ENCODE results near the gene PLXDC1.
"Not testable (repeated sequence)": the region's sequence is repeated elsewhere in the genome, so short reads cannot be mapped to it uniquely, and the experiment has no call there.

The PLXDC1 gene

DNA sequence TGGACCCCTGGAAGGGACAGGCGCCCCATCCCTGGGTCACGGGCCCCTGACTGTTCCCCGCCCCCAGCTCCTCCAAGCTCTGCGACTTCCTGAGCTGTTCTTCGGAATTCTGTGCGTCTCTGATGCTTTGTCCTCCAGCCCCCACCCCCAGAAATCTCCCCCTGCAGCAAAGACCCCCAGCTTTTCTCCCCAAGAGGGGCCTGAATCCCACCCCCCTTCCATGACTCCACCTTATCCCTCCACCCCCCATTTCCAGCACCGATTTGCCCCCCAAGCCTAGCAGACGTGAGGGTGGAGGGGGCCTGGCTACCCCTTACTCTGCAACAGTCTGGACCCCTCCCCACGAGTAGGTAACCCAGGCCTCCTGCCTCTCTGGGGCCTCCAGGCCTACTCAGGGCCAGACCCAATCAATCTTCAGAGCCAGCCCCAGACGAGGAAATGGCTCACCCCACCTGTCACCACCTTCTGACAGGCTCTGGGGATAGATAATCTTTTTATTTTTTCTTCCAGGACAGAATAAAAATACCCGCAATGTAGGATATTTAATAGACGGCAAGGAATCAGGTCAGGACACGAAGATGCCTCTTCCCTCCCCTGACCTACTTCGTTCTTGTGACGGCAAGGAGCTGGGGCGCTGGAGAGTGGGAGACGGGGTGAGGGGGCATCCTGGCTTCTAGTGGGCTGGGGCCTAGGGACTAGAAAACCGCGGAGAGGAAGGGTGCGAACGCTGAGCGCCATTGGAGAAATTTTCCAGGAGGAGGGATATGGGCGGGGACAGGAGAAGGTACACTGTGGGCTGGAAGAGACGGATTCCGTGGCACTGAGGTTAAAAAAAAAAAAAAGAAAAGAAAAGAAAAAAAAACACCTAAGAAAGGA is 744 bp upstream of the PLXDC1 start:
- DNase-seq, result peak in 1 of 2 experiments; percentile 17

DNA sequence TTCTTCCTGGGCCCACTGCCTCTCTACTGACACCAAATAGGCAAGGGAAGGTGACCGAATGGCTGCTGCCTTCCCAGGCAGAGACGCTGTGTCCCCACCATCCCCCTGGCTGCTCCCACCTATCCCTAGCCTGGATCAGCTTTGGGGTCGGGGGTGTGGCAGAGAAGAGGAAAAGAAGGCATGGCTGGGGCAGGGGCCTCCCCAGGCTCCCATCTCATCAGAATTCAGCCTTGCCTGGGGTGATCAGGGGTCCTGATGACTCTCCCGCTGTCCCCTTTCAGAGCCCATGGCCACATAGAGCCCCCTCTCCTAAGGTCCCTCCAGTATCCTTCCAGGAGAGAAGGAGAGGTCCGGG is 665 bp downstream of the PLXDC1 start:
- no peak for DNase-seq

DNA sequence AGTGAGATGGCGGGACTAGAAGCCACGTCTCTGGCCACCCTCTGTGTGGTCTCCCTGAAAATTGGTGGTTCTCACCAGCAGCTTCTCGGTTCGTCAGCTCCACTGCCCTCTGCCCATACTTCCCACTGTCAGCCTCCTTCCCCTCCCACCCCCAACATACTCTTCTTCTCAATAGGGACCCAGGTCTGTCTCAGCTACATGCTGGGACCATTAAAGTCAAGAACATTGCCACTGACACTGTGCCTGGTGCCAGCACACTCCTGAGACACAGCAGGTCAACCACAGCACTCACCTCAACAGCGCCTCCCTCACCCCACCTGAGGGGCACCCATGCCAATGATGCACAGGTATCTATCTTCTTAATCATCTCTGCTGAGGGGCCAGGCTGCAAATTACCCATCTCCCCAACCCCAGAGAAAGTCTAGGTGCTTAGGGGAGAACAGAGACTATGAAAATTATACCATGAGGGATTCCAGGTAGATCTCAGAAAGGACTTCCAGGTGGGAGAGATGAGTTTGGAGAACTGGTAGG is 1.3 kb downstream of the PLXDC1 start:
- DNase-seq, result no peak

DNA sequence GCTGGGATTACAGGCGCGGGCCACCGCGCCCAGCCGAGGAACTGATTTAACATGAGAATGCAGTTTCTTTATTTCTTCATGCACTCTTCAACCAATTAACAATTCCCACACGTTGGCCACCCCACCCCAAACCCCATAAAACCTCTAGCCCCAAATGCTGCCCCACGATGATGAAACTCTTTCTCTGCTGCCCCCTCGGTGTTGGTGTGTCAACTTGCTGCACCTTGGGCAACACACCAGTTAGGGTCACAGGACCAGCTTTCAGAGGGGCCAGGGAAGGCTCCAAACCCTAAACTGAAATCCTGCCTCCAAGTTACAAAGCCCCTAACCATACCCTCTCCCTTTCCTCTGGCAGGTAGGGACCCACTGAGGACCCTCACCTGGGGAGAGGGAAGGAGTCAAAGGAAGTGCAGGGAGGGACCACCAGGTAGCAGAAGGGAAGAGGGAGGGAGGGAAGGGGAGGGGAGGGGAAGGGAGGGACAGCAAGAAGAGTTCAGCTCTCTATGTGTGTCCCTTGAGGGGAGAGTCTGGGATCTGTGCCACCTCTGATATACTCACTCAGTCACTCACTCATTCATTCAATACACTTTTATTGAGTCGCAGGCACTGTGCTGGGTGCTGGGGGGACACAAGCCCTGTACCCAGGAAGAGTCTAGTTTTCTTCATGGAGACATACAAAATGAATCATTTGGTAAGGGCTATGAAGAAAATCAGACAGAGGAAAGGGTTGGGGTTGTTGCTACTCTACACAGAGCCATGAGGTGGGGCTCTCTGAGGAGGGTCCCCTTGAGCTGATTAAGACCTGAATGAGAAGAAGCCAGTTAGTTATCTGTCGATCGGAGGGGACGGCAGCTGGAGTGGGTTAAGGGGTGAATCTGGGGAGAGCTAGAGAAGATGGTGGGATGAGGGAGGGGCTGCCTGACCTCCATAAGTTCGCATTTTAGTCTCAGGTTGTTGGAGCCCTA is 3.9 kb downstream of the PLXDC1 start:
- no peak for DNase-seq

DNA sequence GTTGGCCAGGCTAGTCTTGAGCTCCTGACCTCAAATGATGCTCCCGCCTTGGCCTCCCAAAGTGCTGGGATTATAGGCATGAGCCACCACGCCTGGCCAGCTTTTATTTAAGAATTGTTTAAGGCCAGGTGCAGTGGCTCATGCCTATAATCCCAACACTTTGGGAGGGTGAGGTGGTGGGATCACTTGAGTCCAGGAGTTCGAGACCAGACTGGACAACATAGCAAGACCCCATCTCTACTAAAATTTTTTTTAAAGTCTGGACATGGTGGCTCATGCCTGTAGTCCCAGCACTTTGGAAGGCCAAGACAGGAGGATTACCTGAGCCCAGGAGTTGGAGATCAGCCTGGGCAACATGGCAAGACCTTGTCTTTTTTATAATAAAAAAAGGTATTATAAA is 5.2 kb downstream of the PLXDC1 start:
- no peak for DNase-seq

DNA sequence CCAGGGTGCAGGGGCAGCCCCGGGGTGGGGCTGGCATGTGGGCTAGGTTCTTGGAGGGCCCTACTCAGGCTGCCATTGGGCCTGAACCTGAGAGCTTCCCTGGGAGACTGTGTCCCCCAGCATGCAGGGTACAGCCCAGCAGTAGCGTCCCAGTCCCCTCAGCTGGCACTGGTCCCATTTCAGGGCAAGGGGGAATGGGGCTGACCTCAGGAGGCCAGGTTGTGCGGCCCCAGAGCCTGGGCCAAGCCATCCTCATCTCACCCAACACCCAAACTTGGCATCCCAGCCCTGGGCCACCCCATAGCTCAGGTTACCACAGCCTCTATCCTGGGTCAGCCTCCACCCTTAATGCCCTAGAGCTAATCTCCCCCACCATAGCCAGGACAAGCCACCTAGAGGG is 6.3 kb downstream of the PLXDC1 start:
- DNase-seq, result no peak

DNA sequence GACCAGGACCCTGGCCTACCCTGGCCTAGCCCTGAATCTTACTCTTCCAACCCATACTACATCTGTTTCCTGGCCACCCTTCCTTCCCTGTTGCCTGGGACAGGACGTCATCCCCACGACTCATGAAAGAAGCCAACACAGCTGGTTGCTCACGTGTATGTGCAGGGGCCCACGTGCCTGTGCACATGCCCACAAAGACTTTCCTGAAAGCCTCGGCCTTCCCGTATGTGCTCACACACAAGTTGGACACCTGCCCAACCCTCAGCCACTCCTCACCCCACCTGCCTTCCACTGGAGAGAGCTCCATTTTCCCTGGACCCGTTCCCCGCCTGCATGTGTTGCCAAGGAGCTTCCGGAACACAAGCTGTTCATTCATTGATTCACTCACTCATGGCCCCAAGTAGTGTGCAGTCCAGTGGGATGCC is 7.0 kb downstream of the PLXDC1 start:
- no peak for DNase-seq

DNA sequence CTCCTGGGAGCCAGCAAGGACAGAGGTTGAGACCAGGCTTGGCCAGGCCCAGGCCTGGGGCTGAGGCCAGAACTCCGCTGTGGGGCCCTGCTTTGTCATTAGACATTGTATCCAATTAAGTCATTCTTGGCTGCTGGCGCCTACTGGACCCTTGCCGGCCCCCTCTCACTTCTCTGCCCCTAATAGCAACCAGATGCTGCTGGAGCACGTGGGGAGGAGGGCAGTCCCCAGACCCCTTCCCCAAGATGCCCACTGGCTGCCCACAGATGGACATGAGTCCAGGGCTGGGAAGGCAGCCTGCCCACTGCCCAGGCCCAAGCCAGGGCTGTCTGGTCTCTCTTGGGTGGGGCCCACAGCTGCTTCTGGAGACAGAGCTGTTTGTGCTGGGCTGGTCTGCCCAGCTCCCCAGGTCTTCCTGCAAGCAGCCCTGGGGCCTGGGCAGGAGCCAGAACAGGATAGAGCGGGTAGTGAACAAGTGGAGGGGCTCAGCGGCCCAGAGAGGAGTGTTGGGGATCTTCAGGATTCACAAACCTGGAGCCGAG is 7.8 kb downstream of the PLXDC1 start:
- DNase-seq, result no peak

DNA sequence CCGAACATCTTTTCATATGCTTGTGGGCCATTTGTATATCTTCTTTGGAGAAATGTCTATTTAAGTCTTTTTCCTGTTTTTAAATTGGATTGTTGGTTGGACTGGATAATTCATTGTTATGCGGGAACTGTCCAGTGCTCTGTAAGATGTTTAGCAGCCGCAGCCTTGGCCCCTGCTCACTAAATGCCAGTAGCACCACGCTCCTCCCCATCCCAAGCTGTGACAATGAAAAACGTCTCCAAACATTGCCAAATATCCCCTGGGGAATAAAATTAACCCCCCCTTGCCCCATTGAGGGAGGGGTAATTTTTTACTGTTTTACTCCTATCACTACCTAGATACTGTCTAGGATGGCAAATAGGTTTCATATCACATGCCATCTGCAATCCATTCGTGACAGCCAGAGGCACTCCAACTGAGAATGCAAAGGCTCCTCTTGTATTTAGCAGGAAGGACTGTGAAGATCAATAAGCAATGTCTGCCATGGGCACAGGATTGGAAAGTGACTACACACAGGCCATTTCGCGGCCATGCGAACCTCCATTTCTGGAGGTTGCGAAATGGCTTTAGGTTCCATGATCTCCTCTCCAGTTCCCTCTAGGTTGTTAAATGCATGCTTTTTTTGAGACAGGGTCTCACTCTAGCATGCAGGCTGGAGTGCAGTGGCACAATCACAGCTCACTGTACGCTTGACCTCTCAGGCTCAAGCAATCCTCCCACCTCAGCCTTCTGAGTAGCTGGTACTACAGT is 9.3 kb downstream of the PLXDC1 start:
- no peak for DNase-seq

DNA sequence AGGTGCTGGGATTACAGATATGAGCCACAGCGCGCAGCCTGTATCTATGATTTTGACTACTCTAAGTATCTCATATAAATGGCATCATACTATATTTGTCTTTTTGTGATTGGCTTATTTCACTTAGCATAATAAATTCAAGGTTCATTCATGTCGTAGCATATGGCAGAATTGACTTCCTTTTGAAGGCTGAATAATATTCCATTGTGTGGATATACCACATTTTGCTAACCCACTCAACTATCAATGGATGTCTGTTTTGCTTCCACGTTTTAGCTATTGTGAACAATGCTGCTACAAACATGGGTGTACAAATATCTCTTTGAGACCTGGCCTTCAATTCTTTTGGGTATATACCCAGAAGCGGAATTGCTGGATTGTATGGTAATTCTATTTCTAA is 10.1 kb downstream of the PLXDC1 start:
- DNase-seq, result no peak

DNA sequence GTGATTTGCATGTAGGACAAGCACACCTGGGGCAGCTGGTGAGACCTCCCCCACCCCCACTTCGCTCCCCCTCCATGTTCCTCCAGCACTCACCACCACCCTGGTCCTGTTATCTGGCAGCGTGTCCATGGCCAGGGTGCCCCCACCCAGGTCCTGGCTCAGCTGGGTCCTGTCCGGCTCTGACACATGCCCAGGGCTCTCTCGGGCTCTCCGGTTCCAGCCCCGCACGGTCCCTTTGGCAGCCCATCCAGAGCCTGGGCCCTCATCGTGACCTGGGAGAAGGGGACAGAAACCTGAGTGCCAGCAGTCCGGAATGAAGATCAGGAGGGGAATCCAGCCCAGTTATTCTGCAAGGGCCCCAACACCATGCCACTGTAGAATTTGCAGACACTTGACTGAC is 11.9 kb downstream of the PLXDC1 start:
- no peak for DNase-seq

DNA sequence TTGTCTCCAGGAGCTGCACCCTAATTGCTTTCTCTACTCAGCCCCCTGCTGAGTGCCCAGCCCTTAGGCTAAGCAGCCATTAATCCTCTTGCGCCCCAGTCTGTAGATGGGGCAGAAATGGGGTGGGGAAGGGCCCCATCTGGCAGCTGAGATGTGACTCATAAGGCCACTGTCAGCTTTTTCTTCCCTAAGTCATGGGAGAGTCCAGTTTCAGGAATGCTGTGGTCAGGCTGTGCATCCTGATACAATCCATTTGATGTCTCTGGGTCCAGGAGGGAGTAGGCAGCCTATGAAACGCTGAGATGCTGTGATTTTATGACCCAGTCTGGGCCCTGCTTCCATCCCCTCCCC is 12.3 kb downstream of the PLXDC1 start:
- no peak for DNase-seq

DNA sequence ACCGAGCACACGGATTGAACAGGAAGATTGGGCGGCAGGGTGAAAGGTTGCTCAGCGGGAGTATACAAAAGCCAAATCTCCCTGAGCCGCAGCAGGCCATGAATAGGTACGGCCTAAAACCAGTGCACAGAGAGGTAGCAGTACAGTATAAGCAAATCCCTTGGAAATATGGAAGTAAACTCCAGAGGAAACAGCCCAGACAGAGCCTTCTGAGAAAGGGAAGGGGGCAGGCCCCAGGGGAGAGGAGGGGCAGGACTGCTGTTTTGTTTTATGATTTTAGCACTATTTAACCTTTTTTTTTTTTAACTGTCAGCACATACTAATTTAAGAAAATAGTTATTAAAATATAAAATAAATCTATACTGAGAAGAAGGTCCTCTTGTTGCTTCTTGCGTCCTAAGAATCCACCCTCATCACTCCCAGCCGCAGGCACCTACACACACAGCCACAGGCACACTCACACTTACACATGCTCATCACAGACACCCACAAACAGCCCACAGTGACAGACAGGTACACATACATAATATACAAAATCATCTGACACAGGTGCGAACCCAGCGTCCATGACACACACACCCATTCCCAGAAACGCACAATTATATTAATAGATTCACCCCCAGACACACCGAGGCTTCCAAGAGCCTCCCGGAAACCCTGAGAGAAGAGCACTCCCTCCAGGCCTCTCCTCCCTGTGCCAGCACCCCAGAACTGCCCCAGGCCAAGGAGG is 12.8 kb downstream of the PLXDC1 start:
- DNase-seq, result no peak

DNA sequence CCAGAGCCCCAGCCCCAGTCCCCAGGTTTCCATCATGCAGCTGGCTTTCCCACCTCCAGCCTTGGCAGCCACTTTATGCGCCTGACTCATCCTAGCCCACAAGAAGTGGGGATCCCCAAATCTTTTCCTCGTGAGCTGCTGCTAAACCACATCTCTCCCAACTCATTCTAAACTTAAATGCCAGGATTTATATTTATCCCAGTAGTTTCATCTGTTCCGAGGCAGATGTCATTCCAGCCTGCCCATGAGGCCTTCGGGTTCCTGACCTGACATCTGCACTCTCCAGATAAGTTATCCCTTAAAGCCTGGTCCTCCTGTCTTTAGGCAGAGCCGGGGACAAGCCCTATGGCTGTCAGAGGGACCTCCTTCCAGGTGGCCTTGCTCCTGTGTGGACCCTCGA is 16.6 kb downstream of the PLXDC1 start:
- no peak for DNase-seq

DNA sequence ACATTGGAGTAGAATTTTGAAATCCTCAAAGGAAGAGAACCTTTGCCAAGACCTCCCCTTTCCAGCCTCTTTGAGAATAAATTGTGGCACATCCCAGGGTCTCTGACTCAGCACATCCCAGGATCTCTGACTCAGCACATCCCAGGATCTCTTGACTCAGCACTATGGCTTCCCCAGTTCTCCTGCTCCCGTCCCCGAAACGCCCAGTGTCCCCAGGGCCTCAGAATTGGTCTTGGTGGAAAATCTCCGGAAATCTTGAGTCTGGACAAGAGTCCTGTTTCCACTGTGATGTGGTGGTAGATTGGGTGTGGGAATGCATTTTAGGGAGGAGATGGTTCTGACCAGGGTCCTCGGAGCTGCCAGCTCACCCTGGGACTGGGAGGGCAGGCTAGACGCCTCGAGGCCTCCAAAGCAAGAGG is 19.2 kb downstream of the PLXDC1 start:
- no peak for DNase-seq

DNA sequence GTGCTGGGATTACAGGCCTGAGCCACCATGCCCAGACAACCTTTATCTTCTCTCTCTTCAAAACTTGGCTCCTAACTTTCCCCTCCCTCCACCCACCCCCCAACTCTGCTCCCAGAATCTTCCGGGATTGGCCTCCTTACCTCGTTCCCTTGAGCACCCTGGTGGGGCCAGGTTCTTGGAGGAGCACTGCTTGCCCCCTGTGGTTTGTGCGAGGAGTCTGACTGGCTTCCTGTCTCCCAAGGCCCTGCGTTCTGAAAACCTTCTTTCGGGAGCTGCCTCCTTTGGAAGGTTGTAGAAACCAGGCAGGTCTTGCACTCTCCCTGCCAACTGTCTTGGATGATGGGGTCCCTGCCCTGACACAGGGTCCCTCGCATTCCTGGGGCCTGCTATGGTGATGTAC is 19.8 kb downstream of the PLXDC1 start:
- DNase-seq, result no peak

DNA sequence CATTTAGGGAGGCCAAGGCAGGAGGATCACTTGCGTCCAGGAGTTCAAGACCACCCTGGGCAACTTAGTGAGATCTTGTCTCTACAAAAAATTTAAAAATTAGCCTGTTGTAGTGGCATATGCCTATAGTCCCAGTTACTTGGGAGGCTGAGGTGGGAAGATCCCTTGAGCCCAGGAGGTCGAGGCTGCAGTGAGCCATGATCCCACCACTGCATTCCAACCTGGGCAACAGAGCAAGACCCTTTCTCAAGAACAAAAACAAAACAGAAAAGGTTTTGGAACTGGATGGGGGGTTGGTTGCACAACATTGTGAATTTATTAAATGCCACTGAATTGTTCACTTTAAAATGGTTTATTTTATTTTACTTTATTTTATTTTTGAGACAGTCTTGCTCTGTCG is 21.2 kb downstream of the PLXDC1 start:
- no peak for DNase-seq

DNA sequence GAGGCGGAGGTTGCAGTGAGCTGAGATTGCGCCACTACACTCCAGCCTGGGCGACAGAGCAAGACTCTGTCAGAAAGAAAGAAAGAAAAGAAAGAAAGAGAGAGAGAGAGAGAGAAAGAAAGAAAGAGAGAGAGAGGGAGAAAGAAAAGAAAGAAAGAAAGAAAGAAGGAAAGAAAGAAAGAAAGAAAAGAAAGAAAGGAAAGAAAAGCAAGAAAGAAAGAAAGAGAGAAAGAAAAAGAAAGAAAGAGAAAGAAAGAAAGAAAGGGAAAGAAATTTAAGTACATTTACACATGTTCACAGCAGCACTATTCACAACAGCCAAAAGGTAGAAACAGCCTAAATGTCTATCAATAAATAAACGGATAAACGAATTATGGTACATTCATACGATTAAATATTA is 21.9 kb downstream of the PLXDC1 start:
- not testable (repeated sequence) for DNase-seq

DNA sequence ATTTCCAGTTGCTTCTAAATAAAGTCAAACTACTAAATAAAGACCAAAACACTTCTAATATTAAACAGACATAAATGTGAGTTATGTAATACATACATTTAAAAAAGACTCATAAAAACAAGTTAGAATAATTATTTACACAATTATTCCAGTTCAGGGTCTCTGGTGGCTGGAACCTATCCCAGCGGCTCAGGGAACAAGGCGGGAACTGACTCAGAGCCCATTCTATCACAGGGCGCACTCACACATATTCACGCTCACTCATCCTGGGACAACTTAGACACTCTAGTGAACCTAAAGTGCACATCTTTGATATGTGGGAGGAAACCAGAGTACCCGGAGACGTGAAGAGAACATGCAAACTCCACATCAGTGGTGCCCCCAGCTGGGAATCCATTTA is 25.0 kb downstream of the PLXDC1 start:
- no peak for DNase-seq

DNA sequence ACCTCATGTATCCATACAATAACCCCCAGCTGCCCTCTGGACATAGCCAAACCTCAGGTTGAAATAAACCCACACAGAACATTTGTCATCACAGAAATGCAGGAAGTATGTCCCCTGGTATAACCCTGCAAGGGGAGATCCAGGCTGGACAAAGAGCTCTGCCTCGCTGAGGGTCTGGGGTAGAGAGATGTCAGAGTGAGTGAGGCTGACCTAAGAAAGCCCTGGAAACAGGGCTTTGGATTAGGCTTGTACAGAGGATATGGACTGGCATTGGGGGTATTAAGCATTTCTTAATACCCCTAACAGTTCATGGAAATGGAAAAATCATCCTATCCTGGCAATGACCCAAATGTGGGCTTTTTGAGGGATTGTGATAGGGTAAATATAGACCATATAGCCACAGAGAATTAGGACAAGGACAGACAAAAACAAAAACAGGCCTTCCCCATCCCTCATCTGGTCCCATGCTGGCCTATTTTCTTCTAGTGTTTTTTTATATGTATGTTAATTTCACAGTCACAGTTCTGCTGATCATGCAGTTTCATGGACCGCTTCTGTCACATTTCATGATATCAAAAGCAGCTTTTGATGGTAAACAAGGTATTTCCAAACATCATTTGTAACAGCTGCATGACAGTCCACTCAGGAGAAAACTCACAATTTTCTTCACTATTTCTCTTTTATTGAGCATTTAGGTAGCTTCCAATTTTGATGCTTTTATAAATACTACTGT is 26.1 kb downstream of the PLXDC1 start:
- no peak for DNase-seq

DNA sequence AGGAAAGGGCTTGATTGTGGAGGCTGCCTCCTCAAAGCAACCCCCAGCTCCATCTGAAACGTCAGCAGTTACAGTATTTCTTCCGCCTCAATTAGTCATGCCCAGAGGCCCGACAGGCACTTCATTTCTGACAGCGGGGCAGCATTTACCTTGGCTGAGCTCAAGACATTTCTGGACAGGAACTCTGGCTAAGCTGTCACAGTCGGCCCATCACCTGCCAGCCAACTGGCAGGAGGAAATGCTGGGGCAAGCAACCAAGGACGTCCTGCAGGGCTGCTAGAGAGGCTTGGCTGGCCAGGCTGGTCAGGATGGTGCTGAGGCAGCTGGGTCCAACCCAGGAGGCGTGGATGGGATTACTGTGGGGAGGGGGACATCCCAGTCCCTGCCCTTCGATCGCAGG is 27.8 kb downstream of the PLXDC1 start:
- DNase-seq, result no peak

All from stimulated activated CD4-positive, alpha-beta T cell treated with anti-CD3 and anti-CD28 coated beads, Interleukin-4, amount 100 ng/mL, for 4 hours (primary cell).